Islet precursor cell (in vitro differentiated cells): ENCODE results near the gene SLC33A1.
"Not testable (repeated sequence)": the region's sequence is repeated elsewhere in the genome, so short reads cannot be mapped to it uniquely, and the experiment has no call there.

Experiments
- DNase-seq: peaks from one replicate; pipeline ENCODE4 v3.0.0-alpha.2; 2018

Gene SLC33A1

DNA sequence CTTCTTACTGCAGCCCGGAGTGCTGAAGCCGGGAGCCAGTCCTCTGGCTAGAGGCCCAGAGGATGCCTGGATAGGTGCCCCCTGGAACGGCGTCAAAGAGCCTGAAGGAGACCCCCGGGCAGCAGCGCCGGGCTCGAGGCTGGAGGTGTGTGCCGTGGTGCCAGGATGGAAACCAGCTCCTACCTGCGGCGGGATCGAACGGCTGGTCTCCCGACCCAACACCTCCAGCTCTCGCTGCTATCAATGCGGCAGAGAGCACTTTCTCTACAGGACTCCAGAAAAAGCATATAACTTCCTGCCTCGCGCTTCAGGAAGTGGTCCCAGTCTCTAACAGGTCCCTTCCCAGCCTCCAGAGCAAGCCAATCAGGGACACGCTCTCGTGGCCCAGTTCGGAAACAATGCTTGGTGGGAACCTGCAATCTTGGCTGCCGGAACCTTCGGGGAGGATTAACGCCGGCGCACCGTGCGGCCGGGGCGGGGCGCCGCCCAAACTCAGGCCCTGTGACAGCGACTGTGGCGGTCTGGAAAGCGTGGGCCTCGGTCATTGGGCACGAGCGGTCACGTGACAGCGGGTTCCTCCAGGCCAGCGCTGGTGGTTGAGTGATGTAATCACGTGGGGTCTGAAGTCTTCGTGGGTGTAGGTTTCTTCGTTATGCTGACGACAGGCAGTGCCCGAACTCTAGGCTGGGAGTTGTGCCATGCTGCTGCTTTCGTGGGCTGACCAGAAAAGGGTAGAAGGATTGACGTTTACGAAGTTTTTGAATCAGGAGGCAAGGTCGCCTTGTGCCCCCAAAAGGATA is at the start of gene SLC33A1:
Gene SLC33A1 (minus strand): TSS at position 287 of the 800 bp plus-strand sequence. CDS start 430 bp downstream, outside the sequence.
- peak; percentile 100 for DNase-seq

DNA sequence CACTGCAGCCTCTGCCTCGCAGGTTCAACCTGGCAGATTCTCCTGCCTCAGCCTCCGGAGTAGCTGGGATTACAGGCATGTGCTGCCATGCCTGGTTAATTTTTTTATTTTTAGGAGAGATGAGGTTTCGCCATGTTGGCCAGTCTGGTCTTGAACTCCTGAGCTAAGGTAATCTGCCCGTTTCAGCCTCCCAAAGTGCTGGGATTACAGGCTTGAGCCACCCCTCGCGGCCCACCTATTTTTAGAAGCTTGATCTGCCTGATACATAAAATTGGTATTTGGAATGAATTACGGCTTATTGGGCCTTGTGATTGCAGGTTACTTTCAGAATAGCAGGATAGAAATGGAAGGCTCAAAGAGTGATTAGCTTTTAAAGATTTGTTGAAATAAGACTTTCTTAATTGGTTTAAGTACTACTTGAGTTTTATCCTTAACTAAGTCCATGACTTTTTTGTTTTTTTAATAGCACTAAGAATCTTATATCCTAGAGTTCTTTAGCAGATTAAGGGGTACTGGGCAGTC is 41.2 kb upstream of the SLC33A1 start:
- no peak for DNase-seq

DNA sequence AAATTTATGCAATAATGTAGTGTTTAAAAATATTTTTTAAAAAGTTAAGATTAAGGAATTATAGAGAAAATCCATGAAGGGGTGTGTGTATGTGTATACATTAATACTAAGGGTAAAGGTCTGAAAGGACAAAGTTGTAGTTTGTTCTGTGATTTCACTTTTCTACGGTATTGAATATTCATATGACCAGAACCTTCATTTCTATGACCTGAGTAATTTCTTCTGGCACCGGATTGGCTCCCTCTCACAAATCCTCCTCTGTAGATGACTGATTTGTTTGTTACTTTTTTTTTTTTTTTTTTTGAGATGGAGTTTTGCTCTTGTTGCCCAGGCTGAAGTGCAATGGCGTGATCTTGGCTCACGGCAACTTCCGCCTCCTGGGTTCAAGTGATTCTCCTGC is 37.1 kb upstream of the SLC33A1 start:
- no peak for DNase-seq

DNA sequence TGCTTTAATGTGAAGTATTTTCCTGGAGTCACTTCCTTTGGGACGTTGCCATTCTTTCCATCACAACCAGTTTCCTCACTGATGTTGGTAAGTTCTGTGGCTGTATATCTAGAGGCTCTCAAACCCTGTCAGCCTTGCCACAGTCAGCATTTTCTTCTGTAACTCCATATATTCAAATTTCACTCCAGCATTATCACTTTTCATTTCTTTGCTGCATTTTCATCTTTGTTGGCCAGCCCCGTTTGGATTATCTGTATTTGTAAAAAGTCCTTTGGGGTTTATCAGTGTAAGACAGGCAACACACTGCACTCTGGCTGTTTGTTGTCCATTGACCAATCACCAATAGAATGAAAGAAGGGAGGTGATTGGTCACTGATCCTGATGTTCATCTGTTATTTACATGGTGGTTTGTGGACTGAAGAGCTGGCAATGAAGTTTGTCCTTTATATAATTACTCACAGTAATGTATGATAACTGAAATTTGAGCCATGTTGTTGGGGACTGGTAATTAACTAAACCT is 36.5 kb upstream of the SLC33A1 start:
- no peak for DNase-seq

DNA sequence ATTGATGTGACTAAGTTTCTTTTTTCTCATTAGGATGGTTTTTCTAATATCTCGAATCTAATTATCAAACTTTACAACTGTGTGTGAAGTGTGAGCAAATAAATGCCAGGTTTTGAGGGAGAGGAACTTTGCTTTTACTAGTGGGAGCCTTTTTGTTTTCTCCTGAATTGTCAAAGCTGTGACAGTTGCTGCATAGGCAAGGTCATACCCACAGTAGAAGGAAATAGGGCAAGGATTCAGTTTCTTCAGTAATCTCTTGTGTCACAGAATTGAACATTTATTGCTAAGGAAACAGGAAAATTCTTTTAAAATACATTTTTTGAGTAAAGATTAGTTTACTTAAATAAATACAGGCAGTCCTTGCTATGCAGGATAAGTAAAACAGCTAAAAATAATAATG is 35.7 kb upstream of the SLC33A1 start:
- DNase-seq, result no peak

DNA sequence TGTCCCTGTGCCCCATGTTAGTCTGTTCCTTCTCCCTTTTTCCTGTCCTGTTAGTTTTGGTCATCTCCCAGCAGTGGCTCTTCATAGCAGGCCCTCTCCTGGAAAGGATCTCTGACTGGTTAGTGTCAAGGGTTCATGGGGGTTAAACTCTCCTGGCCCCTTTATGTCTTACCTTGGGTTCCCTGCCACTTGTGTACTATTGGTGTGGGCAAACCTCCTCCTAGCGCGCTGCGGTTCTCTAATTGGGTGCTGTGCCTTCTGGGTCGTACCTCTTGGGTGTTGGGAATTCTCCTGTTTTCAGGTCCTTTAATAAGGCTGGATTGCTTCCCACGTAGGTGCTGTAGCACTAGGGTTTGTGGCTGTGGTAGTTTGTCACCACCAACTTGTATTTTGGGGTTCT is 35.0 kb upstream of the SLC33A1 start:
- no peak for DNase-seq

DNA sequence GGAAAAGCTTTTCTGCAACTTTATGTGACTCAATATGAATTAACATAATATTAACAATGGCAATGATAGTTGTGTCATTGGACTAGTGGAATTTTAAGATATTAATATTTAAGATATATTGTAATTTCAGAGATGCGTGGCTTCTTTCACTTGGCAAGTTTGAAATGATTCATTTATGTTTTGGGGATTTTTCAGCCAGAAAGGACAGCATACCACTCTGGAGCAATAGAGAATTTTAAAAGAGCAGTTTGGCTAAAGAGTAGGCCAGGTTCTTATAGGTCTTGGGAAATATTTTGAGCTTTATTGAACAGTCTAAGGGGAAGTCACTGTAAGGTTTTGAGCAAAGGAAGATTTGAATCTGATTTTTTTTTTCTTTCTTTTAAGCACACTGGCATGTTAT is 32.7 kb upstream of the SLC33A1 start:
- no peak for DNase-seq

DNA sequence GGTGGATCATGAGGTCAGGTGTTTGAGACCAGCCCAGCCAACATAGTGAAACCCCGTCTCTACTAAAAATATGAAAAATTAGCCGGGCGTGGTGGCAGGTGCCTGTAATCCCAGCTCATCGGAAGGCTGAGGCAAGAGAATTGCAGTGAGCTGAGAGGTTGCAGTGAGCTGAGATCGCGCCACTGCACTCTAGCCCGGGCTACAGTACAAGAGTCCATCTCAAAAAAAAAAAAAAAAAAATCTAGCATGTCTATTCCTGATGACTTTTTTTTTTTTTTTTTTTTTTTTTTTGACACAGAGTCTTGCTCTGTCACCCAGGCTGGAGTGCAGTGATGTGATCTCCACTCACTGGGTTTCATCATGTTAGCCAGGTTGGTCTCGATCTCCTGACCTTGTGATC is 32.1 kb upstream of the SLC33A1 start:
- DNase-seq, result not testable (repeated sequence)

DNA sequence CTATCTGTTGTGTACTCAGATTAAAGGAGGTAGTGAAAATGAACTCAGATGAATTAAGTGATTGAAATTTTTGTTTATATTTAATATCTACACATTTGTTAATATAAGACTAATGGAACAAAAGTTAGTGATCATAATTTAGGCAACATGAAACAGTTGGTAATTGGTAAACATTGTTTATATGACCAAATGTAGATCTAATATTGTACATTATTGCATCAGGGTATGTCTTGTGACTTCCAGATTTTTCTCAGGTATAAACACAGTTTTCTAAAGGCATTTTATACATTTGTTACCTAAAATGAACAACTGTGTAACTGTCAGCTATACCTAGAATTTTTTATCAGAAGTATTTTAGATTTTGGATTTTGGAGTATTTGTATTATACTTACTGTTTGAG is 31.1 kb upstream of the SLC33A1 start:
- no peak for DNase-seq

DNA sequence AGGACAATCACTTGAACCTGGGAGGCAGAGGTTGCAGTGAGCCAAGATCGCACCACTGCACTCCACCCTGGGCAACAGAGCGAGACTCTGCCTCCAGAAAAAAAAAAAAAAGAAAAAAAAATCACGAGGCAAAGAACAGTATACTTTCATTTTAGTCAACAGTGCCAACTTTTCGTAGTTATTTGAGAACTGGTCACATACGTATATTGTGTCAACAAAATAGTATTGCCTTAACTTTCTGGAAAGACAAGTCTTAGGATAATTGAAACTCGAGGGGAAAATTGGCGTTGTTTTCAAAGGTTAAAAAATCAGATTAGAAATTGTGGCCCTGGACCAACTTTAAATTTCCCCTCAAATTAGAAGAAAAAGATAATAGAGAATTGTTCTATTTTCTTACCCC is 30.1 kb upstream of the SLC33A1 start:
- DNase-seq, result no peak

DNA sequence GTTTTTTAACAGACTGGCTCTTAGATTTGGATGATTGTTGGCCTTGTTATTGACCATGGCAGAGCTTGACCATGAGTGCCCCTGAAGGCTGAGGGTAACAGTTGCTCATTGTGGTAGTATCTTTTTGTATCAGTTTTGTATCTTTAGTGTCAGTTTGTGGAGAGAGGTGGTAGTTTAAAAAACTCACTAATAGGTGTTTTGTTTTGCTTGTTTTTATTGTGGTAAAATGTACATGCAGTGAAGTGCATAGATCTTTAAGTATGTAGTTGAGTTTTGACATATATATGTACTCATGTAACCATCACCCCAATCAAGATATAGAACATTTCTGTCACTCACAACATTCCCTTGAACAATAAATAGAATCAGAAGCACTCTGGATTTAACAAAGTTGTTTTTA is 26.1 kb upstream of the SLC33A1 start:
- DNase-seq, result no peak

DNA sequence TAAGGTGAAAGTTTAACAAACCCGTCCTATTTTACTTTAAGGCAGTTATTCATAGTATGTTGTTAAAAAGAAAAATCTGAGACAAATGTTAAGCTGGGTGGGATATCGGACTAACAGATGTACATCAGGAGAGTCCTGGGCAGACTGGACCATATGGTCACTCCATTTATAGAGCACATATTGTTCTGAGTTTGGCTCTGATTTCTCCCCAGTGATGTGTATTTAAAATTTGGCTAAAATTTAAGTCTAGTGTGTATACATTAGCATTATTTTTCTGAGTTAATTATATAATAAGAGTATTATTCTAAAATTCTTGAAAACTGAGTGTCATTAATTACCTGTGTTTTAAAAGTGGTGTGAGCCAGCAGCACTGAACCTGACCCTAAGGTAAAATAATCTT is 22.3 kb upstream of the SLC33A1 start:
- DNase-seq, result no peak

DNA sequence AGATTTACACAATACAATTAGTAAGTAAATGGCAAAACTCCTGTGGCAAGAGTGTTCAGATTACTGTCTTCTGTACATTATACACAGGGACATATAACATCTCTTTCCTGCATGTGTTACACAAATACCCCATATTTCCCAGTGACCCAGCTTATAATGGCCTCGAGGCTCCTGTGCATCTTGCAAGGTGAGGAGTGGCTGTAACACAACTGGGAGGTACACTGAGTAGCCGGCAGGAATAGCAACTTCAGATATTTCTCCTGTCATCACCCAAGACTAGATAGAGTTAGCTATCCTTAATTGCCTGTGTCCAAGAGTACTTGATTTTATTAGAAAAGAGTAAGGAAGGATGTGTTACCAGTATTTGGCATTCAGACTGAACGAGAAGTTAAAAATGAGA is 21.8 kb upstream of the SLC33A1 start:
- DNase-seq, result no peak

DNA sequence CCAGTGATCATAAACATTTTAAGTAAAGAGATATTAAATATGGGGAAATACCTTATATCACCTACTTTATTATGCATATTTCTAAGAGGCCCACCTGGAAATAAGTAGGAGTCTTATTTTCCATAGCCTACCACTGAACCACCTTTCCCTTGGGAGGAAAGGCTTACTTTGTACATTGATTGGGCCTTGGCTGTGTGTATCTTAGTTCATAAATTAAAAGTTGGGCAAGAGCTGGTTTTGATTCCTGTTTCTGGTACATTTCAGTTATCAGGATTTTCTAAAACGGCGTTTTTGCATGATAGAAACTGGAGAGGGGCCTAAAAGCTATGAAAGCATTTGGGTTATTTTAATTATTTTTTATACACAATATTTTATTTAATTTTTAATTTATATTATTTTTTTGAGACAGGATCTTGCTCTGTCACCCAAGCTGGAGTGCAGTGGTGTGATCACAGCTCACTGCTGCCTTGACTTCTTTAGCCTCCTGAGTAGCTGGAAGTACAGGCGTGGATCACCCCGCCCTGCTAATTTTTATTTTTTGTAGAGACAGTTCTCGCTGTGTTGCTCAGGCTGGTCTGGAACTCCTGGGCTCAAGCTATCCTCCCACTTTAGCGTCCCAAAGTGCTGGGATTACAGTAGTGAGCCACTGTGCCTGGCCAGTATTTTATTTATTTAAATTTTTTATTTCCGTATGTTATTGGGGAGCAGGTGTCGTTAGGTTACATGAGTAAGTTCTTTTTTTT is 18.8 kb upstream of the SLC33A1 start:
- no peak for DNase-seq

DNA sequence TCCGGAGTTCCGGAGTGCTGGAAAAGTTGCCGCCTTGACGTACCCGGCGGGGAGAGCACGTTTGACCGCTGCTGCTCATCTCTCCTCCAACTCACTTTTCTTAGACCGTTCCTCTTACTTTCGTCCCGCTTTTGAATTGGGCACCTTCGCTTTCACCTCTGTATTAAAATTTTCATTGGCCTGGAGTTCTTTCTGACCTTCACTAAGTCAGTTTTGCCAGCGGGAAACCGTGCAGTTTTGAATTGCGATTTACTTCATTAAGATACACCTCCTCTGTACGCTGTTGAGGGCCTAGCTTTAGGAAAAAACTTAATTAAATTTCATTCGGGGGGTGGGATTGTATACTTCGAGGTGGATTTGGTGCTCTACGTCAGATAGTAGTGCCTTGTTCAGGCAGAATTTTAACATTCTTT is 17.5 kb upstream of the SLC33A1 start:
- DNase-seq, result peak; percentile 70

DNA sequence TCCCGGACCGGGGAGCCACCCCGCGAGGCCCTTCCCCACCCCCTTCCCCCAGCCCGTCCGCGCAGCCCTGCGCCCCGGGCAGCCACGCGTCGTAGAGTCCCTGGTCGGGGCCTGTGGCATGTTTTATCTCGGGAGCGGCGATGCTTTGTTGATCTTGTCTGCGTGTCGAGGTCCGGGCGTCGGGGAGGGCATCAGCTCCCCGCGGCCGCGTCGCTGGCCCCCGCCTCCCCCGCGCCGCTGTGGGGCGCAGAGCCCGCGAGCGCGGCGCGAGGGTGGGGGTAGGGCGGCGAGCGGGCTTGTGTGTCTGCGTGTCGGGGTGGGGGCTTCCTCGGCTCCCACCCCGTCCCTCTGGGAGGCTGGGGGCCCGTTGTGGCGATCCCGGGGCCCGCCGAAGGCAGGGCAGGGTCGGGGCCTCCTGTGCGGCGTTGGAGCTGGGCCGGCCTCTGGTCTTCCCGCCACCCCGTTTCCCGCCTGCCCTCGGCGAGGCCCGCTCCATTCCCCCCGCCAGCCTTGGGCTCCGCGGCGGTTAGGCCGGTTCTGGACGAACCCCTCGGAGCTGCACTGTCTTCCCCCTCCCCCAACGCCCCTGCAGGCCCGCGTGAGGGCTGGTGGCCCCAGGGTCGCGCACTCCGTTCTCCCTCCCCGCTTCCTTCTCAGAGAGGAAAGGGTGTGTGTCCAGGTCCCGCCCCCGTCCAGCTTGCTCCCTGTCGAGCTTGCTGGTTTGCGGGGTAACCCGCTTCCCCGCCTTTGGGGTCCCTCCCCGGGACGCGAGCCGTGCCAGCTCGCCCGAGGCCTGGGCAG is 16.9 kb upstream of the SLC33A1 start:
- no peak for DNase-seq

DNA sequence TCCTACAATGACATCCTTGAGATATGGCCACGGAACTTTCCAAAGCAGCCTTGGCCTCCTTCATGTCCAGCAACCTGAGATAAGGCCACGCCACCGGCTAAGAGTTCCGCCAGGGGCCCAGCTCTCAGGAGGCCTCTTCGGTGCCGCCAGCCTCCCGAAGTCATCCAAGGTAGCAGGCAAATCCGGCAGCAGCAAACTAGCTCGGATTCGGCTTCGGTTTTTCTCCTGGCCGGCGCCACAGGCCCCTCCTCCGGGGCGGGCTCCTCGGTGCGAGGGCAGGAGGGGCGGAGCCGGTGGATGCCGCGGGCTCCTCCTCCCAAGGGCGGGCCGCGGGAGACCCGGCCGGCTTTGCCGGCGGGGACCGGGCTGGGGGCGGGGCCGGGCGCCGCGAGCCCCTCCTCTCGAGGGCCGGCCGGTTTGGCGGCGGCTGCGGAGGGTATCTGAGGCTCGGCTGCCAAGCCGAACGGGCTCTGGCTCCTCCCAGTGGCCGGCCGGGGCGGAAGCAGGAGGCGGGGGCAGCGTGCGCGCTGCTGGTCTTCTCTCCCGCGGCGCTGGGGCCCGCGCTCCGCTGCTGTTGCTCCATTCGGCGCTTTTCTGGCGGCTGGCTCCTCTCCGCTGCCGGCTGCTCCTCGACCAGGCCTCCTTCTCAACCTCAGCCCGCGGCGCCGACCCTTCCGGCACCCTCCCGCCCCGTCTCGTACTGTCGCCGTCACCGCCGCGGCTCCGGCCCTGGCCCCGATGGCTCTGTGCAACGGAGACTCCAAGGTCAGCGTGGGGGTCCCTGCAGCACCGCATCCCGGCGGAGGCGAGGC is 16.1 kb upstream of the SLC33A1 start, which contains the start of gene GMPS:
Gene GMPS (plus strand): TSS at position 518 of the 812 bp plus-strand sequence. CDS start 221 bp downstream, at position 739.
- peak; percentile 99 for DNase-seq

DNA sequence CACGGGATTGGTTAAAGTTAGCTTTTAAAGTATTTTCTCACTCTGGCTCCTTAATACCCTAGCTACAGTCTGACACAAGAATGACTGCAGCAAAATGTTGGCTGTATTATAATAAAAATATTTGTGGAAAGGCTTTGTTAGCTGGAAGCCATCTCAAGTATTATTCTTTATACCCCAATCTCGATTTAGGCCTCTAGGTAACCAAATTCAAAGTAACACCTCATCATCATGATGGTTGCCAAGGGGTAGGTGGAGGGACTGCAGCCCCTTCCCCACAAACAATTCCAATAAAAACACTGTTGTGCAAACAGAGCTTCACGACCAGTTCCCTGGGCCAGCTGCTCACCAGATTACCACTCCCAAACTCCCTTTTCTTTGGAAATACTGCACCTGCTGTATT is 15.5 kb upstream of the SLC33A1 start:
- DNase-seq, result no peak

DNA sequence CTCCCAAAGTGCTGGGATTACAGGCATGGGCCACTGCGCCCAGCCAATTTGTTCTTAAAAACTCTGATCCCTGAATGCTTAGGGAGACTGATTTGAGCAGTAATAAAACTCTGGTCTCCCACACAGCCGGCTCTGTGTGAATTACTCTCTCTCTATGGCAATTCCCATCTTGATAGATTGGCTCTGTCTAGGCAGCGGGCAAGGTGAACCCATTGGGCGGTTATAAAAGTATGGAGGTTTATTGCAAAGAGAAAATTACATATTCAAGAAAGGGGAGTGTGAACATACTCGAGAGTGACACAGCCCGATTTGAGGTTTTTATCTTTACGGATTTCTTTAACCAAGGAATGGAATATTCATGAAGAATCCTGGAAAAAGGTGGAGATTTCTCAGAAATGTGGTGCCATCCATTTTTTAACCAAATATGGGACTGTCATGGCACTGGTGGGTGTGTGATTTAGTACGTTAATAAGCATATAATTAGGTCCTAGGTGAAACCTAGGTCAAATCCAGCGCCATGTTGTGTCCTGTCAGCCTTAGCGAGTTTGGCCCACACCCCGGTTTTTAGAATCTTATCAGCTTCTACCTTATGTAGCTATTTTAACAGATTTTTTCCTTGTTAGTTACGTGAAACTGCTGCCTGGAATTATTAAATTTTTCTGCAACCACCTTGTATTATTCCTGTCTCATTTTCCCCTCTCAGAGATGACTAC is 9.0 kb upstream of the SLC33A1 start:
- no peak for DNase-seq

DNA sequence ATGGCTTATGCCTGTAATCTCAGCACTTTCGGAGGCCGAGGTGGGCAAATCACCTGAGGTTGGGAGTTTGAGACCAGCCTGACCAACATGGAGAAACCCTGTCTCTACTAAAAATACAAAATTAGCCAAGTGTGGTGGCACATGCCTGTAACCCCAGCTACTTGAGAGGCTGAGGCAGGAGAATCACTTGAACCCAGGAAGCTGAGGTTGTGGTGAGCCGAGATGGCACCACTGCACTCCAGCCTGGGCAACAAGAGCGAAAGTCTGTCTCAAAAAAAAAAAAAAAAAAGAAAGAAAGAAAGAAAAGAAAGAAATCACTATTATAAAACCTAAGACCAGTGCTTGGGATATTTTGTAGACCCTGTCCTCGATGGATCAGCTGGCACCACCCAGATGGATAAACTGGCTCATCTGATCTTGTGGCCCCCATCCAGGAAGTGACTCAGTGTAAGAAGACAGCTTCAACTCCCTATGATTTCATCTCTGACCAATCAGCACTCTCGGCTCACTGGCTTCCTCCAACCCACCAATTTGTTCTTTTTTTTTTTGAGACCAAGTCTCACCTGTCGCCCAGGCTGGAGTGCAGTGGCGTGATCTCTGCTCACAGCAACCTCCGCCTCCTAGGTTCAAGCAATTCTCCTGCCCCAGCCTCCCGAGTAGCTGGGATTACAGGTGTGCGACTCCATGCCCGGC is 8.2 kb upstream of the SLC33A1 start:
- DNase-seq, result peak; percentile 58
